Activated CD8-positive, alpha-beta T cell treated with anti-CD3 and anti-CD28 coated beads for 36 hours (primary cell): ENCODE results near the gene APOO. TPM values are rescaled to one million over a fixed set of nuclear protein-coding genes. Genes with fewer than 3 reads are reported as not detected.

Source experiments
- ATAC-seq: fragments of 200-7000 bp; cut with Tn5 transposase; one replicate; pipeline ENCODE4 v1.10.0; 2021; ENCODE audit warnings: mild to moderate bottlenecking, moderate library complexity
- CTCF ChIA-PET: fragments of 350-600 bp; sonication (Branson Sonifier 250); formaldehyde crosslinking; loops from one replicate; lab custom pipeline; 2021; ENCODE audit warnings: antibody characterized with exemption; lab: Charles Lee
- POLR2A ChIA-PET: fragments of 350-600 bp; sonication (Branson Sonifier 250); formaldehyde crosslinking; loops from one replicate; lab custom pipeline; 2021; ENCODE audit warnings: antibody characterized with exemption; lab: Charles Lee
- DNase-seq: peaks from one replicate; pipeline ENCODE4 v3.0.0-alpha.2; 2020
- H3K27ac Mint-ChIP-seq: one replicate; pipeline ENCODE4 v1.8.0; 2021; ENCODE audit warnings: mild to moderate bottlenecking, mixed read lengths
- H3K27me3 Mint-ChIP-seq: one replicate; pipeline ENCODE4 v1.8.0; 2021; ENCODE audit warnings: mixed read lengths
- H3K36me3 Mint-ChIP-seq: one replicate; pipeline ENCODE4 v1.8.0; 2021; ENCODE audit warnings: low read depth, mixed read lengths
- H3K4me1 Mint-ChIP-seq: one replicate; pipeline ENCODE4 v1.8.0; 2021; ENCODE audit warnings: low read depth, mixed read lengths
- H3K4me3 Mint-ChIP-seq: one replicate; pipeline ENCODE4 v1.8.0; 2021; ENCODE audit warnings: mild to moderate bottlenecking, moderate library complexity, mixed read lengths
- H3K9me3 Mint-ChIP-seq: one replicate; pipeline ENCODE4 v1.8.0; 2021; ENCODE audit warnings: mixed read lengths
- CTCF ChIP-seq: fragments of 200-600 bp; IDR thresholded peaks from one replicate; pipeline ENCODE4 v1.8.0; 2022; ENCODE audit warnings: antibody characterized with exemption, mild to moderate bottlenecking
- intact Hi-C: fragments of 100-400 bp; cut with micrococcal nuclease; formaldehyde crosslinking; loops from one replicate; pipeline ENCODE4 v1.10.0; 2022
- total RNA-seq, 2 experiments: library from RNA; stranded (reverse); gene quantifications; one replicate each; pipeline ENCODE4 v1.2.3, GENCODE V29; 2021

Gene APOO
- total RNA-seq, 2 experiments from 2014 or later, result 34.1 to 35.7 TPM

GRCh38 chrX:23790155-23790497 is 117.6 kb downstream of the APOO start:
- POLR2A ChIA-PET, result no interaction called here
- no peak for TF ChIP-seq CTCF
- Mint-ChIP-seq H3K36me3 (peaks cover 13% of the 10 kb centered on the region), H3K4me1 (peaks cover 9% of the 10 kb centered on the region), H3K9me3 (no peaks in the 10 kb centered on the region), H3K4me3 (no peak overlapping the region), H3K27ac (no peak overlapping the region), H3K27me3 (no peaks in the 10 kb centered on the region)
- CTCF ChIA-PET, result interaction anchor here (1.3 kb wide), 1 partner anchor 111 kb away, joined by 3 read pairs; no protein-coding TSS in a partner anchor
- no peak for ATAC-seq
- intact Hi-C loops, result no loop called here
- DNase-seq, result no peak

GRCh38 chrX:23789386-23790154 is 118.2 kb downstream of the APOO start:
- Mint-ChIP-seq H3K27me3 (no peaks in the 10 kb centered on the region), H3K27ac (no peak overlapping the region), H3K9me3 (no peaks in the 10 kb centered on the region), H3K4me3 (no peak overlapping the region), H3K36me3 (peaks cover 19% of the 10 kb centered on the region), H3K4me1 (peaks cover 15% of the 10 kb centered on the region)
- ATAC-seq (no peak), DNase-seq (no peak)
- POLR2A ChIA-PET, result no interaction called here
- TF ChIP-seq CTCF, result no peak
- intact Hi-C loops, result no loop called here
- CTCF ChIA-PET, result interaction anchor here (1.3 kb wide), 1 partner anchor 112 kb away, joined by 3 read pairs; no protein-coding TSS in a partner anchor

GRCh38 chrX:23788946-23789345 is 118.8 kb downstream of the APOO start:
- no peaks in the 10 kb centered on the region for H3K27me3 Mint-ChIP-seq
- no peak overlapping the region for H3K27ac Mint-ChIP-seq
- ChIA-PET CTCF (interaction anchor here (1.3 to 2.1 kb wide), 2 partner anchors 113 kb away, joined by 3 to 7 read pairs; no protein-coding TSS in a partner anchor), POLR2A (no interaction called here)
- H3K36me3 Mint-ChIP-seq, result peaks cover 25% of the 10 kb centered on the region
- DNase-seq (no peak), ATAC-seq (no peak)
- H3K4me1 Mint-ChIP-seq, result peaks cover 19% of the 10 kb centered on the region
- H3K9me3 Mint-ChIP-seq, result no peaks in the 10 kb centered on the region
- TF ChIP-seq CTCF, result no peak
- no peak overlapping the region for H3K4me3 Mint-ChIP-seq
- intact Hi-C loops, result no loop called here

GRCh38 chrX:23788521-23788920 is 119.2 kb downstream of the APOO start:
- intact Hi-C loops, result no loop called here
- ChIA-PET POLR2A (no interaction called here), CTCF (interaction anchor here (2.1 kb wide), 1 partner anchor 113 kb away, joined by 7 read pairs; no protein-coding TSS in a partner anchor)
- Mint-ChIP-seq H3K36me3 (peaks cover 29% of the 10 kb centered on the region), H3K4me3 (no peak overlapping the region), H3K27ac (no peak overlapping the region), H3K27me3 (no peaks in the 10 kb centered on the region), H3K9me3 (no peaks in the 10 kb centered on the region), H3K4me1 (peaks cover 19% of the 10 kb centered on the region)
- ATAC-seq (no peak), DNase-seq (no peak)
- no peak for TF ChIP-seq CTCF

- ChIA-PET CTCF (interaction anchor here (2.1 kb wide), 1 partner anchor 114 kb away, joined by 7 read pairs; no protein-coding TSS in a partner anchor), POLR2A (no interaction called here)
- no peak for TF ChIP-seq CTCF
- intact Hi-C loops, result no loop called here
- Mint-ChIP-seq H3K36me3 (peaks cover 30% of the 10 kb centered on the region), H3K4me3 (no peak overlapping the region), H3K27ac (no peak overlapping the region), H3K9me3 (no peaks in the 10 kb centered on the region), H3K27me3 (no peaks in the 10 kb centered on the region), H3K4me1 (peaks cover 20% of the 10 kb centered on the region)
- DNase-seq, result no peak
- ATAC-seq, result no peak
Measured at GRCh38 chrX:23787745-23788118, 120.0 kb downstream of the APOO start.
